PC-3 (cell line): ENCODE data around the gene PSMD14. TPM values are rescaled to one million over a fixed set of nuclear protein-coding genes. Genes with fewer than 3 reads are reported as not detected.

ENCODE experiments used
- ATAC-seq: fragments of 200-7000 bp; cut with Tn5 transposase; 2 replicates; pipeline ENCODE4 v1.9.1; 2020; ENCODE audit warnings: mild to moderate bottlenecking, moderate library complexity
- BruUV-seq: library from RNA; stranded (reverse); fragments of 400-500 nt; replicated peaks from 2 replicates; lab custom pipeline; 2021; lab: Mats Ljungman, UMichigan
- CTCF ChIA-PET: fragments of 300-600 bp; sonication (Branson Sonifier 250); formaldehyde crosslinking; loops from one replicate; lab custom pipeline; 2022; ENCODE audit warnings: antibody characterized with exemption; lab: Charles Lee
- POLR2A ChIA-PET: fragments of 300-600 bp; sonication (Branson Sonifier 250); formaldehyde crosslinking; loops from one replicate; lab custom pipeline; 2022; ENCODE audit warnings: antibody characterized with exemption; ENCODE audit not compliant: unreplicated experiment; lab: Charles Lee
- DNase-seq: peaks from one replicate; pipeline ENCODE4 v3.0.0-alpha.2; 2015
- H2AFZ ChIP-seq: fragments of 300-600 bp; sonication (generic); 2 replicates; pipeline ENCODE4 v1.6.0; 2016; ENCODE audit warnings: antibody characterized with exemption, low read length
- H3F3A ChIP-seq: fragments of 300-600 bp; sonication (generic); one replicate; pipeline ENCODE4 v1.6.0; 2017; ENCODE audit warnings: antibody characterized with exemption, low read length, control low read depth, mild to moderate bottlenecking; ENCODE audit not compliant: unreplicated experiment
- H3K27ac ChIP-seq: fragments of 300-600 bp; sonication (generic); 2 replicates; pipeline ENCODE4 v1.5.1; 2016; ENCODE audit warnings: mild to moderate bottlenecking, low read length
- H3K27me3 ChIP-seq: fragments of 300-600 bp; sonication (generic); 2 replicates; pipeline ENCODE4 v1.6.1; 2016; ENCODE audit warnings: low read length, mixed read lengths
- H3K36me3 ChIP-seq: fragments of 300-600 bp; sonication (generic); 2 replicates; pipeline ENCODE4 v1.6.1; 2016; ENCODE audit warnings: low read depth, mixed run types, low read length, mixed read lengths
- H3K4me1 ChIP-seq: fragments of 300-600 bp; sonication (generic); 2 replicates; pipeline ENCODE4 v1.5.1; 2016; ENCODE audit warnings: low read length; ENCODE audit not compliant: insufficient read depth
- H3K4me2 ChIP-seq: fragments of 300-600 bp; sonication (generic); 2 replicates; pipeline ENCODE4 v1.6.0; 2016; ENCODE audit warnings: low read length
- H3K4me3 ChIP-seq: fragments of 300-600 bp; sonication (generic); 2 replicates; pipeline ENCODE4 v1.5.1; 2016; ENCODE audit warnings: mild to moderate bottlenecking, low read length, mixed read lengths
- H3K79me2 ChIP-seq: fragments of 300-600 bp; sonication (generic); 2 replicates; pipeline ENCODE4 v1.6.1; 2017; ENCODE audit warnings: low read length, mixed read lengths
- H3K9ac ChIP-seq: fragments of 300-600 bp; sonication (generic); 2 replicates; pipeline ENCODE4 v1.6.0; 2016; ENCODE audit warnings: mild to moderate bottlenecking, low read length
- H3K9me2 ChIP-seq: fragments of 300-600 bp; sonication (generic); replicated peaks from 2 replicates; pipeline ENCODE4 v1.6.1; 2016; ENCODE audit warnings: mixed run types, low read length, mixed read lengths
- H3K9me3 ChIP-seq: fragments of 300-600 bp; sonication (generic); 2 replicates; pipeline ENCODE4 v1.6.1; 2016; ENCODE audit warnings: low read length, mixed read lengths
- H4K20me1 ChIP-seq: fragments of 300-600 bp; sonication (generic); 2 replicates; pipeline ENCODE4 v1.6.1; 2016; ENCODE audit warnings: low read length, mixed read lengths
- CTCF ChIP-seq: fragments of 300-600 bp; sonication (generic); conservative IDR thresholded peaks from 2 replicates; pipeline ENCODE4 v1.5.1; 2017; ENCODE audit warnings: antibody characterized with exemption, low read depth, mild to moderate bottlenecking, low read length
- EZH2 ChIP-seq: fragments of 300-600 bp; sonication (generic); IDR thresholded peaks from one replicate; pipeline ENCODE4 v1.6.1; 2017; ENCODE audit warnings: antibody characterized with exemption, mild to moderate bottlenecking, low read length; ENCODE audit not compliant: unreplicated experiment
- EZH2phosphoT487 ChIP-seq: fragments of 300-600 bp; sonication (generic); IDR thresholded peaks from 2 replicates; pipeline ENCODE4 v1.6.1; 2018; ENCODE audit warnings: mild to moderate bottlenecking, antibody characterized with exemption, low read length, borderline replicate concordance
- intact Hi-C: fragments of 100-400 bp; cut with micrococcal nuclease; formaldehyde crosslinking; loops from 2 replicates; pipeline ENCODE4 v1.9.0; 2023
- total RNA-seq: library from RNA; depleted of rRNA; stranded (reverse); fragments of >200 nt; gene quantifications from 2 replicates; pipeline ENCODE4 v1.2.3, GENCODE V29; 2014

The PSMD14 gene
- total RNA-seq, 1 experiment from 2014 or later = 151 TPM

- H4K20me1 ChIP-seq = peaks cover 41% of the 10 kb centered on the region; the same call in 1 of the 2 replicates
- DNase-seq = no peak
- no peak overlapping the region for H3K27ac ChIP-seq
- no peak overlapping the region for H2AFZ ChIP-seq
- no peak overlapping the region for H3K9ac ChIP-seq
- H3F3A ChIP-seq = no peaks in the 10 kb centered on the region
- ChIA-PET POLR2A (interaction anchor here (0.6 kb wide), 1 partner anchor 19 kb away, joined by 3 read pairs; no protein-coding TSS in a partner anchor), CTCF (no interaction called here)
- no peaks in the 10 kb centered on the region for H3K9me3 ChIP-seq
- no peaks in the 10 kb centered on the region for H3K4me1 ChIP-seq
- TF ChIP-seq EZH2 = no peak
- TF ChIP-seq EZH2phosphoT487 = no peak
- TF ChIP-seq CTCF = no peak
- no peak for ATAC-seq
- intact Hi-C loops = no loop called here
- H3K36me3 ChIP-seq = peaks cover 2% of the 10 kb centered on the region; the same call in 1 of the 2 replicates
- H3K4me2 ChIP-seq = no peak overlapping the region
- no peaks in the 10 kb centered on the region for H3K9me2 ChIP-seq
- H3K79me2 ChIP-seq = peaks cover 97% of the 10 kb centered on the region
- no TSS peak for BruUV-seq
- H3K27me3 ChIP-seq = no peaks in the 10 kb centered on the region
- H3K4me3 ChIP-seq = no peak overlapping the region
These were observed 43.5 kb downstream of the PSMD14 start for GRCh38 chr2:161351678-161352077.

GRCh38 chr2:161352719-161353118 lies 44.5 kb downstream of the PSMD14 start:
- no peak overlapping the region for H3K4me2 ChIP-seq
- DNase-seq (no peak), ATAC-seq (no peak)
- POLR2A ChIA-PET = interaction anchor here (0.7 kb wide), 1 partner anchor 130 kb away, joined by 3 read pairs; no protein-coding TSS in a partner anchor
- CTCF ChIA-PET = no interaction called here
- no peak overlapping the region for H2AFZ ChIP-seq
- peaks cover 45% of the 10 kb centered on the region; the same call in 1 of the 2 replicates for H4K20me1 ChIP-seq
- H3K9ac ChIP-seq = no peak overlapping the region
- H3K36me3 ChIP-seq = peaks cover 2% of the 10 kb centered on the region; the same call in 1 of the 2 replicates
- no peaks in the 10 kb centered on the region for H3K4me1 ChIP-seq
- H3K4me3 ChIP-seq = no peak overlapping the region
- H3K9me2 ChIP-seq = no peaks in the 10 kb centered on the region
- no peak for TF ChIP-seq EZH2phosphoT487
- no peak for TF ChIP-seq CTCF
- no peak for TF ChIP-seq EZH2
- H3F3A ChIP-seq = no peaks in the 10 kb centered on the region
- H3K27me3 ChIP-seq = no peaks in the 10 kb centered on the region
- peaks cover 94% of the 10 kb centered on the region for H3K79me2 ChIP-seq
- H3K9me3 ChIP-seq = no peaks in the 10 kb centered on the region
- no TSS peak for BruUV-seq
- no peak overlapping the region for H3K27ac ChIP-seq
- intact Hi-C loops = no loop called here

- intact Hi-C loops = no loop called here
- ATAC-seq (no peak), DNase-seq (no peak)
- Histone ChIP-seq H3K27me3 (no peaks in the 10 kb centered on the region), H3K4me1 (no peaks in the 10 kb centered on the region), H3K36me3 (peaks cover 2% of the 10 kb centered on the region), H3K4me2 (no peak overlapping the region), H4K20me1 (peaks cover 38% of the 10 kb centered on the region; the same call in 1 of the 2 replicates), H3K4me3 (no peak overlapping the region), H2AFZ (no peak overlapping the region), H3K9me2 (no peaks in the 10 kb centered on the region), H3K79me2 (peaks cover 94% of the 10 kb centered on the region), H3K27ac (no peak overlapping the region), H3K9ac (no peak overlapping the region), H3F3A (no peaks in the 10 kb centered on the region), H3K9me3 (no peaks in the 10 kb centered on the region)
- ChIA-PET CTCF (no interaction called here), POLR2A (interaction anchor here (0.7 kb wide), 1 partner anchor 129 kb away, joined by 3 read pairs; no protein-coding TSS in a partner anchor)
- no TSS peak for BruUV-seq
- TF ChIP-seq CTCF (no peak), EZH2 (no peak), EZH2phosphoT487 (no peak)
These were observed 45.3 kb downstream of the PSMD14 start for GRCh38 chr2:161353543-161353942.
